PC-3 (cell line): Measurements from ENCODE around the gene MED13L.

Source experiments
- EZH2 ChIP-seq: fragments of 300-600 bp; sonication (generic); IDR thresholded peaks from one replicate; pipeline ENCODE4 v1.6.1; 2017; ENCODE audit warnings: antibody characterized with exemption, mild to moderate bottlenecking, low read length; ENCODE audit not compliant: unreplicated experiment
- EZH2phosphoT487 ChIP-seq: fragments of 300-600 bp; sonication (generic); IDR thresholded peaks from 2 replicates; pipeline ENCODE4 v1.6.1; 2018; ENCODE audit warnings: mild to moderate bottlenecking, antibody characterized with exemption, low read length, borderline replicate concordance
- TF ChIP-seq, protein P1 (sequence below): fragments of 300-600 bp; sonication (generic); conservative IDR thresholded peaks from 2 replicates; pipeline ENCODE4 v1.5.1; 2017; ENCODE audit warnings: antibody characterized with exemption, low read depth, mild to moderate bottlenecking, low read length

DNA sequence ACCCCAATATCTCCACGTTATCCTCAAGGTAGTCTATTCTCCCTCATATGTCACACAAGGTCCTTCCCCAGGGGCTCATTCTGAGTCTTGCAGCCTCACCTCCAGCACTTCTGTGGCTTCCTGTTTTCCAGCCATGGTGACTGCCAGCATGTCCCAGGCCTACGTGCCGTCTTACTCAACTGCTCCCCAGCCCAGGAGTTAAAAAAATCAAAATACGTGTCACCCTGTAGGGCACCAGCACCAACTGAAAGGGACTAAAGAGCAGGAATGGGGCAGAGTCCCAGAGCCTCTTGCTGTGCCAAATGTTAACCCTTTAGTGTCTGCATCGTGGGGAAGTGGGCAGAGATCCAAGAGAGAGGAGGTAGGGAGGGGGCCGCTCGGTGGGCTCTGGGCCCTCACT is 37.0 kb upstream of the MED13L start:
- TF ChIP-seq, protein P1, sequence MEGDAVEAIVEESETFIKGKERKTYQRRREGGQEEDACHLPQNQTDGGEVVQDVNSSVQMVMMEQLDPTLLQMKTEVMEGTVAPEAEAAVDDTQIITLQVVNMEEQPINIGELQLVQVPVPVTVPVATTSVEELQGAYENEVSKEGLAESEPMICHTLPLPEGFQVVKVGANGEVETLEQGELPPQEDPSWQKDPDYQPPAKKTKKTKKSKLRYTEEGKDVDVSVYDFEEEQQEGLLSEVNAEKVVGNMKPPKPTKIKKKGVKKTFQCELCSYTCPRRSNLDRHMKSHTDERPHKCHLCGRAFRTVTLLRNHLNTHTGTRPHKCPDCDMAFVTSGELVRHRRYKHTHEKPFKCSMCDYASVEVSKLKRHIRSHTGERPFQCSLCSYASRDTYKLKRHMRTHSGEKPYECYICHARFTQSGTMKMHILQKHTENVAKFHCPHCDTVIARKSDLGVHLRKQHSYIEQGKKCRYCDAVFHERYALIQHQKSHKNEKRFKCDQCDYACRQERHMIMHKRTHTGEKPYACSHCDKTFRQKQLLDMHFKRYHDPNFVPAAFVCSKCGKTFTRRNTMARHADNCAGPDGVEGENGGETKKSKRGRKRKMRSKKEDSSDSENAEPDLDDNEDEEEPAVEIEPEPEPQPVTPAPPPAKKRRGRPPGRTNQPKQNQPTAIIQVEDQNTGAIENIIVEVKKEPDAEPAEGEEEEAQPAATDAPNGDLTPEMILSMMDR = no peak
- TF ChIP-seq EZH2 = no peak
- TF ChIP-seq EZH2phosphoT487 = no peak
